T-cell (primary cell): Measurements from ENCODE around the gene JMJD8. TPM values are rescaled to one million over a fixed set of nuclear protein-coding genes. Genes with fewer than 3 reads are reported as not detected.
A peak's percentile ranks its signal among the peaks of the same experiment; 100 is the strongest.

Experiments used
- ATAC-seq, 4 experiments: fragments of 200-7000 bp in 3 of 4; fragments of 150-1000 bp in 1 of 4; cut with Tn5 transposase; replicated peaks in 1 of 4; 1 replicate in 3 of 4; 2 replicates in 1 of 4; pipeline ENCODE4 v1.10.0; 2021; ENCODE audit warnings: moderate library complexity in 3 of 4, mild to moderate bottlenecking in 2 of 4, moderate number of reproducible peaks in 1 of 4
- CTCF ChIA-PET, 2 donors: fragments of 300-600 bp; sonication (Branson Sonifier 250); formaldehyde crosslinking; loops; one replicate each; lab custom pipeline; 2022; ENCODE audit warnings: antibody characterized with exemption in 2 of 2; lab: Charles Lee
- POLR2A ChIA-PET, 2 donors: fragments of 300-600 bp; sonication (Branson Sonifier 250); formaldehyde crosslinking; loops; one replicate each; lab custom pipeline; 2022; ENCODE audit warnings: antibody characterized with exemption in 2 of 2; lab: Charles Lee
- DNase-seq, 35 experiments: peaks; one replicate each; pipeline versions ENCODE4 v3.0.0 to v3.0.0-alpha.2; 2013 to 2023
- H3K27ac ChIP-seq: one replicate; pipeline ENCODE4 v1.5.1; 2013; ENCODE audit warnings: low read length
- H3K27me3 ChIP-seq, 2 experiments: replicated peaks in 1 of 2; 1 replicate in 1 of 2; 2 replicates in 1 of 2; pipeline versions ENCODE4 v1.6.1 to v1.7.0; 2013; ENCODE audit warnings: low read length in 1 of 2, mixed read lengths in 1 of 2; ENCODE audit not compliant: control insufficient read depth in 2 of 2, insufficient read depth in 2 of 2; ENCODE audit errors: extremely low read depth in 1 of 2
- H3K36me3 ChIP-seq, 2 donors: 1 replicate in 1 of 2; 2 replicates in 1 of 2; pipeline versions ENCODE4 v1.6.1 to v1.7.0; 2013; ENCODE audit warnings: low read length in 1 of 2; ENCODE audit not compliant: control insufficient read depth in 2 of 2, insufficient read depth in 1 of 2; ENCODE audit errors: extremely low read depth in 1 of 2
- H3K4me1 ChIP-seq, 2 experiments: 1 replicate in 1 of 2; 2 replicates in 1 of 2; pipeline versions ENCODE4 v1.6.1 to v1.7.0; 2013; ENCODE audit warnings: low read length in 2 of 2, mixed read lengths in 1 of 2; ENCODE audit not compliant: insufficient read depth in 2 of 2, control insufficient read depth in 1 of 2; ENCODE audit errors: extremely low read depth in 1 of 2
- H3K4me3 ChIP-seq, 2 donors: 1 replicate in 1 of 2; 2 replicates in 1 of 2; pipeline versions ENCODE4 v1.5.1 to v1.7.0; 2013; ENCODE audit warnings: mild to moderate bottlenecking in 2 of 2, low read length in 1 of 2, moderate library complexity in 1 of 2; ENCODE audit not compliant: control insufficient read depth in 1 of 2; ENCODE audit errors: extremely low read depth in 1 of 2
- H3K9me3 ChIP-seq: 2 replicates; pipeline ENCODE4 v1.7.0; 2013
- H3K27ac Mint-ChIP-seq, 2 donors: one replicate each; pipeline ENCODE4 v1.8.0; 2020 to 2021; ENCODE audit warnings: mild to moderate bottlenecking in 2 of 2, mixed read lengths in 2 of 2
- H3K27me3 Mint-ChIP-seq, 2 donors: one replicate each; pipeline ENCODE4 v1.8.0; 2021 to 2022; ENCODE audit warnings: mixed read lengths in 2 of 2
- H3K36me3 Mint-ChIP-seq: one replicate; pipeline ENCODE4 v1.8.0; 2021; ENCODE audit warnings: mixed read lengths
- H3K4me1 Mint-ChIP-seq, 3 donors: one replicate each; pipeline ENCODE4 v1.8.0; 2020 to 2022; ENCODE audit warnings: mixed read lengths in 3 of 3, mild to moderate bottlenecking in 1 of 3
- H3K4me3 Mint-ChIP-seq, 3 donors: one replicate each; pipeline ENCODE4 v1.8.0; 2020 to 2022; ENCODE audit warnings: mild to moderate bottlenecking in 3 of 3, mixed read lengths in 3 of 3, moderate library complexity in 3 of 3
- H3K9me3 Mint-ChIP-seq, 3 donors: one replicate each; pipeline ENCODE4 v1.8.0; 2020 to 2022; ENCODE audit warnings: mixed read lengths in 3 of 3
- WGBS: methylation state at CpG from one replicate; pipeline ENCODE4 v1.1.5; 2013; ENCODE audit warnings: missing lambda C conversion rate; ENCODE audit not compliant: insufficient coverage; 5-methylcytosine and 5-hydroxymethylcytosine counted together
- total RNA-seq, 35 experiments: library from RNA in 6 of 35; stranded (reverse) in 6 of 35; fragments of 120-200 nt in 1 of 35; gene quantifications; one replicate each; pipeline versions ENCODE4 v1.2.1 to v1.2.4 and lab custom pipeline; 2013 to 2026

Gene JMJD8
- total RNA-seq, 5 donors from 2014 or later (not counting 1 experiment from before 2014, with no cell fraction given): 27.3 to 54.4 (median 49.1) TPM

GRCh38 chr16:682493-683395 lies 1.4 kb downstream of the JMJD8 start:
- 90% methylated on average over 27 of the region's 36 CpGs for WGBS
- ATAC-seq (no peak), DNase-seq (peak in 1 of 35 experiments; percentile 34)
- CTCF ChIA-PET: no interaction called here
- Histone ChIP-seq H3K27me3 (no peaks in the 10 kb centered on the region), H3K36me3 (peaks cover 8 to 28% of the 10 kb centered on the region in 2 donors), H3K27ac (no peak overlapping the region), H3K9me3 (no peaks in the 10 kb centered on the region), H3K4me1 (peaks cover 2 to 65% of the 10 kb centered on the region in 2 experiments), H3K4me3 (no peak overlapping the region)
- no peaks in the 10 kb centered on the region for H3K9me3 Mint-ChIP-seq
- H3K4me3 Mint-ChIP-seq: peak overlapping the region; percentile 68 to 77 (median 71)
- H3K36me3 Mint-ChIP-seq: peaks cover 4% of the 10 kb centered on the region
- POLR2A ChIA-PET: no interaction called here
- peak overlapping the region; percentile 66 for H3K27ac Mint-ChIP-seq
- H3K4me1 Mint-ChIP-seq: peaks cover 17 to 42% (median 36%) of the 10 kb centered on the region in 3 donors
- H3K27me3 Mint-ChIP-seq: no peaks in the 10 kb centered on the region

GRCh38 chr16:681746-682427 lies 2.2 kb downstream of the JMJD8 start:
- H3K27ac Mint-ChIP-seq: peak overlapping the region; percentile 57 to 69
- peaks cover 17 to 45% (median 38%) of the 10 kb centered on the region in 3 donors for H3K4me1 Mint-ChIP-seq
- DNase-seq (no peak), ATAC-seq (no peak)
- Histone ChIP-seq H3K27me3 (peaks cover 0 to 6% of the 10 kb centered on the region in 2 experiments), H3K36me3 (peaks cover 5 to 26% of the 10 kb centered on the region in 2 donors), H3K4me3 (no peak overlapping the region), H3K9me3 (no peaks in the 10 kb centered on the region), H3K27ac (no peak overlapping the region), H3K4me1 (peaks cover 2 to 73% of the 10 kb centered on the region in 2 experiments)
- no peaks in the 10 kb centered on the region for H3K9me3 Mint-ChIP-seq
- CTCF ChIA-PET: no interaction called here
- WGBS: 81% methylated on average over 20 of the region's 28 CpGs
- H3K27me3 Mint-ChIP-seq: no peaks in the 10 kb centered on the region
- H3K4me3 Mint-ChIP-seq: peak overlapping the region; percentile 68 to 77 (median 71)
- H3K36me3 Mint-ChIP-seq: peaks cover 4% of the 10 kb centered on the region
- POLR2A ChIA-PET: no interaction called here

- Histone ChIP-seq H3K27ac (peak overlapping the region; percentile 35), H3K36me3 (peaks cover 5 to 20% of the 10 kb centered on the region in 2 donors), H3K4me1 (peaks cover 2 to 76% of the 10 kb centered on the region in 2 experiments), H3K27me3 (peaks cover 0 to 14% of the 10 kb centered on the region in 2 experiments), H3K4me3 (peak overlapping the region; percentile 58 to 80), H3K9me3 (no peaks in the 10 kb centered on the region)
- ChIA-PET POLR2A (interaction anchor here in 1 of 2 donors (0.6 kb wide), 1 partner anchor 18 kb away, joined by 3 read pairs; no protein-coding TSS in a partner anchor), CTCF (interaction anchor here in 1 of 2 donors (0.6 kb wide), 1 partner anchor 699 kb away, joined by 5 read pairs; no protein-coding TSS in a partner anchor)
- H3K9me3 Mint-ChIP-seq: no peaks in the 10 kb centered on the region
- DNase-seq (peak in 1 of 35 experiments; percentile 34), ATAC-seq (no peak)
- H3K4me3 Mint-ChIP-seq: peak overlapping the region; percentile 68 to 77 (median 71)
- H3K36me3 Mint-ChIP-seq: peaks cover 4% of the 10 kb centered on the region
- no peaks in the 10 kb centered on the region for H3K27me3 Mint-ChIP-seq
- peaks cover 15 to 47% (median 41%) of the 10 kb centered on the region in 3 donors for H3K4me1 Mint-ChIP-seq
- H3K27ac Mint-ChIP-seq: peak overlapping the region; percentile 57 to 69
- WGBS: 44% methylated on average over 34 of the region's 44 CpGs
Measured at GRCh38 chr16:680967-681745, 3.0 kb downstream of the JMJD8 start.

GRCh38 chr16:680625-680945 lies 3.5 kb downstream of the JMJD8 start:
- H3K4me3 Mint-ChIP-seq: peak overlapping the region; percentile 68 to 77 (median 71)

GRCh38 chr16:679814-680624 lies 4.1 kb downstream of the JMJD8 start, which contains the start of gene STUB1:
STUB1 (plus strand) TSS chr16:680410; CDS start chr16:680526, 116 bp downstream.
- Mint-ChIP-seq H3K4me1 (peaks cover 12 to 45% (median 42%) of the 10 kb centered on the region in 3 donors), H3K36me3 (peaks cover 4% of the 10 kb centered on the region), H3K27ac (peak within 1 kb of the TSS; percentile 79 to 90), H3K4me3 (peak within 1 kb of the TSS; percentile 77 to 82 (median 81)), H3K27me3 (peaks cover 0 to 4% of the 10 kb centered on the region in 2 donors), H3K9me3 (no peaks in the 10 kb centered on the region)
- 0% methylated on average over 78 of the region's 91 CpGs for WGBS
- ChIA-PET POLR2A (interaction anchor here in 1 of 2 donors (0.5 kb wide), 1 partner anchor 11 kb away, joined by 5 read pairs; no protein-coding TSS in a partner anchor), CTCF (interaction anchor here in 1 of 2 donors (0.6 kb wide), 1 partner anchor 700 kb away, joined by 5 read pairs; no protein-coding TSS in a partner anchor)
- H3K27ac ChIP-seq: peak within 1 kb of the TSS; percentile 69
- peak; percentile 57 to 69 (median 60) for ATAC-seq
- H3K36me3 ChIP-seq: peaks cover 5 to 20% of the 10 kb centered on the region in 2 donors
- peak within 1 kb of the TSS; percentile 58 to 80 for H3K4me3 ChIP-seq
- H3K9me3 ChIP-seq: no peaks in the 10 kb centered on the region
- peaks cover 0 to 19% of the 10 kb centered on the region in 2 experiments for H3K27me3 ChIP-seq
- H3K4me1 ChIP-seq: peaks cover 2 to 75% of the 10 kb centered on the region in 2 experiments
- peak; percentile 55 to 93 (median 76) for DNase-seq

More at GRCh38 chr16:680625-680945, 3.5 kb downstream of the JMJD8 start:
- Histone ChIP-seq H3K4me3 (peak overlapping the region; percentile 58 to 80), H3K4me1 (peaks cover 2 to 76% of the 10 kb centered on the region in 2 experiments), H3K27me3 (peaks cover 0 to 15% of the 10 kb centered on the region in 2 experiments), H3K27ac (peak overlapping the region; percentile 35), H3K36me3 (peaks cover 5 to 20% of the 10 kb centered on the region in 2 donors), H3K9me3 (no peaks in the 10 kb centered on the region)
- ATAC-seq (no peak), DNase-seq (no peak)
- peak overlapping the region; percentile 16 to 39 for H3K27ac Mint-ChIP-seq
- H3K27me3 Mint-ChIP-seq: no peaks in the 10 kb centered on the region
- no peaks in the 10 kb centered on the region for H3K9me3 Mint-ChIP-seq
- under 1% methylated on average over 37 of the region's 38 CpGs for WGBS
- peaks cover 4% of the 10 kb centered on the region for H3K36me3 Mint-ChIP-seq
- ChIA-PET CTCF (interaction anchor here in 1 of 2 donors (0.6 kb wide), 1 partner anchor 700 kb away, joined by 5 read pairs; no protein-coding TSS in a partner anchor), POLR2A (interaction anchor here in 1 of 2 donors (0.6 kb wide), 1 partner anchor 17 kb away, joined by 3 read pairs; no protein-coding TSS in a partner anchor)
- H3K4me1 Mint-ChIP-seq: peaks cover 12 to 42% (median 40%) of the 10 kb centered on the region in 3 donors
